GM21447 (cell line): Measurements from ENCODE around the gene CXCR5.

Experiments used
- ATAC-seq: cut with Tn5 transposase; IDR thresholded peaks from one replicate; pipeline ENCODE4 v1.9.1; 2021; ENCODE audit not compliant: unreplicated experiment

The CXCR5 gene

DNA sequence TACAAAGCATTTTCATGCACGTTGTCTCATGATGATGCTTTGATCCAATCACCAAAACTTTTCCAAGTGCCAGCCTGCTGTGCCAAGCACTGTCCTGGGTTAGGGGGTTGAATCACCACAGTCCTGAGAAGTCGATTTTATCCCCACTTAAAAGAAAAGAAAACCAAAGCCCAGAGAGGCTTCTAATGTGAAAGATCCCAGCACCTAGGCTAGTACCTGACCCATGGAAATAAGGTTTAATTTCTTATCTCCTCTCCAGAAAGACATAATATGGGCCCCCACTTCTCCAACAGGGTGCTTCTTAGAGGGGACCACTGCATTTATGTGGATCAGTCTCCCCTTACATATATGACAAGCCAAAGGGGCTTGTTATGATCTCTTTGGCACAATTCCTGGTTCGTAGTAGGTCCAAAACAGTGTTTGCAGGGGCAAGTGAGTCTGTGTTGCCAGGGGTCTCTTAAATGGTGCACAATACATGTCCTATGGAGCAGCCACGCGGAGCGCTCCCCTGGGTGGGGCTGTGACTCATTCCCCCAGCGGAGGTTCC, 43.9 kb downstream of the CXCR5 start:
- no peak for ATAC-seq

DNA sequence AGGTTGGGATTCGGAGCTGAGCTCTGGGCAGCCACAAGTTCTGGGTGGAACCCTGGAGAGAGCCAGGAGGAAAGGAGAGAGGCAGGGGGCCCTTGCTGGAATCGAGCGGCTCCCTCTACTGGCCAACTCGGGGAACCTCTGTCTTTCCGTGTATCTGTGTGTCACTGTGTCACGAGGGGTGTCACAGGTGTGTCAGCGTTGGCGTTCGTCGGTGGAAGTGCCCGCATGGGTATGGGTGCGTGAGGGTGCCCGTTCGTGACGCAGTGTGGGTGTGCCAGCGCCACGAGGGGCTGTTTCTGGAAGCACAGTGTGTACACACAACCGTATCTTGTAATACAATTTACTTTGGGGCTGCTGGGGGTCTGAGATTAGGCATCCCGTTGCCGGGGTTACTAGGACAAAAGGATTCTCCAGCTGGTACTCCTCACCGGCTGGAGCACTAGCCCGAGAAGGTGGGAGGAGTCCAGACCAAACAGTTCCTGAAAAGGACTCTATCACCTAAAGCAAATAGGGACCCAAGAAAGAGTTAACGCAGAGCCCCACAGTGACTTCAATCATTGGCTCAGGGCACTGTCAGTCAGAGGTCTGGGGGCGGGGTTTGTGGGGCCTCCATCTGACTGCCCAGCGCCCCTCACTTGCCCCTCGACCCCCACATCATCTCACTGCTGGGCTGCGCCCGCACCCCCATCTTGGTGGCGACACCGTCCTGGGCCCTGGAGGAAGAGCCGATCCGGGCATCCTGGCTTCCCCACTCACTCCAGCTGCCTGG, 44.6 kb downstream of the CXCR5 start:
- peak; percentile 37 for ATAC-seq

DNA sequence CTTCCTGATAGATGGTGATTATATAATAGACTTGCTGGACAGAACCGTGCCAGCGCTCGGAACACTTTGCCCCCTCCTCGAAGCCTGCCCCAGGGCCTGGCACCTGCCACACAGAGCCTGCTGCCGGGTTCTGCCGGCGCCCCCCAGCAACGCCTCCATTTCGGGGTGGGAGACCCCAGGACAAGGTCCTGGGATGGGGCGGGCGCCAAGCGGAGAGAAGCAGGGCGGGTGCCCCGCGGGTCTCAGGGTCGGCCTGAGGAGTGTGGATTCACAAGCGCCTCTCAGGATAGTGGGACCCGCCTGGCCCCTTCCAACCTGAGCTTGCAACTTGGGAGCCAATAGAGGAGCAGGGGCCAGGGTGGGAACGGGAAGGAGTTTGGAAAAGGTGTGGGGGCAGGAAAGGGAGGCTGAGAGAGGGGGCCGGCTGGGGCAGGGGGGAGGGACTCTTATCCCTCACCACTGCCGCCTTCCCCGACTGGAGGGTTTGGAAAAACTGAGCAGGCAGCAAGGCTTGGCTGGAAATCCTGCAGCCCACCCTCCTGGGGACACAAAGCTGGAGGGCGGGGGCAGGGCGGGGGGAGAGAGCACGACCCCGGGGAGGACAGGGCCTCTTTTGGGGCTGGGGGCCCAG, 45.3 kb downstream of the CXCR5 start:
- no peak for ATAC-seq

DNA sequence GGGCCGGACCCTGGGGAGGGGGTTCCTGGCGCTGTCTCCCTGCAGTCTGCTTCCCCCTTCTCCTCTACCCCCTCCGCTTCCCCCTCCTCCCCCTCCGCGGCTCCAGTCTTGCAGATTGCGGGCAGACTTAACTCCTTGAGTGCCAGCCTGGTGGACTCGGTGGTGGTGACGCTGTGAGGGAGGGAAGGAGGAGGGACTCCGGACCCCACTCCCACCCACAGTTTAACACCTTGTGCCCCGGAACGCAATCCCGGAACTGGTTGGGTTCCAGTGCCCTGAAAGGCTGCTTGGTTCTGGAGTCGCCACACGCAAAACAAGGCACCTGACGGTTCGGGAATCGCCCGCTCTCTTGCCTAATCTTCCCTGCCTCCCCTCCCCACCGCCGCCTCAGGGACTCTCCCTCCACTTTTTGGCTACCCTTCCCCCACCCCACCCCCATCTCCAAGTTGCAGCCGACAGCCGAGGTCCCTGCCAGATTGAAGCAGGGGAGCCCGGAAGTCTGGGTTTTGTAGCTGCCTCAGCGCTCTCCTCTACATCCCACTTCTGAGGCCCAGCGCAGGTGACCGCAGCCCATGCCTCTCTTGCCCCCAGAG, 45.9 kb downstream of the CXCR5 start:
- no peak for ATAC-seq

DNA sequence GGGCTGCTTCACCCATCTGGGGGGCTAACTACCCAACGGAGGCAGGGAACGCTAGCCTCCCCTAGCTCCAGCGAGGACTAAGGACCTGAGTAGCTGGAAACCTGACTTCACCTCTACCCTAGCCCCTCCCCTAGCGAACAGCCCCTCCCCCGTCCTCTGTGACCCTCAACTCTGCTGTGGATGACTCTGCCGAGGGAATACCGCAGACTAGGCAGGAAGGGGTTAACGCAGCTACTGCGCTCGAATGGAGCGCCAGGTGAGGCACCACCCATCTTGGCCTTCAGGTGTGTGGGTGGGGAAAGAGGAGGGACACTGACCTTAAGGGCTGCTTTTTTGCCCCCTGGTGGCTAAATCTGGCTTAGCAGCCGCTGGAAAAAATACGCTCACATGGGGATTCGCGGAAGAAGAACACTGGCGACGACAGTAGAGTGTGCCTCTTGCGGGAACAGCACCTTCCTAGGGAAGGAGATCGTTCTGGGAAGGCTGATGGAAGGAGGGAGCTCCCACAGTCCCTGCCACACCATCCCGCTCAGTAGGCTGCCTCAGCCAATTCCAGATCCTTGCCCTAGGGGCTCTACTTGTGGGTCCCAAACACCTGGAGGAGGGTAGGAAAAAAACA, 46.5 kb downstream of the CXCR5 start:
- no peak for ATAC-seq

DNA sequence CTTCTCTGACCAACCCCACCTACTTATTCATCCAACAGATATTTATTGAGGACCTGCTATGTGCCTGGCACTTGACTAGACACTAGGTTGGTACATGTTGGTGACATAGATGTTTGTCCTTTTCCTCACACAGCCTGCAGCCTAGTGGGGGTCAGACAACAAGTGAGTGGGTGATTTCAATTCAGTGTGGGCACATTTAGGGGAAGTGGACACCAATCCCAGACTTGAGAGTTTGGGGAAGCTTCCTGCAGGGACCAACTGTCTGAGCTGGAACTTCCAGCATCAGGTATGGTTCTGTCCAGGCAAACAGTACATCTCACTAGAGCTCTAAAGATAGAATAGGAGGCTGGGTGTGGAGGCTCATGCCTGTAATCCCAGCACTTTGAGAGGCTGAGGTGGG, 47.9 kb downstream of the CXCR5 start:
- ATAC-seq = no peak

DNA sequence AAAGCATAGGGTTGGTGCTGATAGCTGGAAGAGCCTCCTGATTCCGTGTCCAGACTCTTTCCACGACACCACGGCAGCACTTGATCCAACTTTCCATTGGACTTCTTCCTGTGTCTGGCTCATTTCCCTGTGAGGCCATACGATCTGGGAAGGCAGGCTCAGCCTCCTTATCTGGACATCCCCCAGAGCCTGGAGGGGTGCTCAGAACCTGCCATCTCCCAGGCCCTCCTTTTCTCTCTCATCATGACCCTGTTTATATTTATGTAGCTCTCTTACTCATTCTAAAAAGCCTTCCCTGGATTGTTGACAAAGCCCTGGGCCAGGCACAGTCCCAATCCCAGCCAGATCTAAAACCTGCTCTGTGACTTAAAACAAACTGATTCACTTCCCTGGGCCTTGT, 49.8 kb downstream of the CXCR5 start:
- ATAC-seq = no peak

DNA sequence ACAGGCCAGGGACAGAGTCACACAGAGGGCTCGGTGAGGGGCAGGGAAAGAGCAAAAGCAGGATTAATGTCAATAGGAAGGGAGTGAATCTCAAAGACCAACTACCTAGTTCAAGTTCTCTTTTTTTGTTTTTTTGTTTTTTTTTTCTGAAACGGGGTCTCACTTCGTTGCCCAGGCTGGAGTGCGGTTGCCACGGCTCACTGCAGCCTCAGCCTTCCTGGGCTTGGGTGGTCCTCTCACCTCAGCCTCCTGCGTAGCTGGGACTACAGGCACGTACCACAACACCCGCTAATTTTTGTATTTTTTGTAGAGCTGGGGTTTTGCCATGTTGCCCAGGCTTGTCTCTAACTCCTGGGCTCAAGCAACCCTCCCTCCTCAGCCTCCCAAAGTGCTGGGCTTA, 51.7 kb downstream of the CXCR5 start:
- no peak for ATAC-seq

DNA sequence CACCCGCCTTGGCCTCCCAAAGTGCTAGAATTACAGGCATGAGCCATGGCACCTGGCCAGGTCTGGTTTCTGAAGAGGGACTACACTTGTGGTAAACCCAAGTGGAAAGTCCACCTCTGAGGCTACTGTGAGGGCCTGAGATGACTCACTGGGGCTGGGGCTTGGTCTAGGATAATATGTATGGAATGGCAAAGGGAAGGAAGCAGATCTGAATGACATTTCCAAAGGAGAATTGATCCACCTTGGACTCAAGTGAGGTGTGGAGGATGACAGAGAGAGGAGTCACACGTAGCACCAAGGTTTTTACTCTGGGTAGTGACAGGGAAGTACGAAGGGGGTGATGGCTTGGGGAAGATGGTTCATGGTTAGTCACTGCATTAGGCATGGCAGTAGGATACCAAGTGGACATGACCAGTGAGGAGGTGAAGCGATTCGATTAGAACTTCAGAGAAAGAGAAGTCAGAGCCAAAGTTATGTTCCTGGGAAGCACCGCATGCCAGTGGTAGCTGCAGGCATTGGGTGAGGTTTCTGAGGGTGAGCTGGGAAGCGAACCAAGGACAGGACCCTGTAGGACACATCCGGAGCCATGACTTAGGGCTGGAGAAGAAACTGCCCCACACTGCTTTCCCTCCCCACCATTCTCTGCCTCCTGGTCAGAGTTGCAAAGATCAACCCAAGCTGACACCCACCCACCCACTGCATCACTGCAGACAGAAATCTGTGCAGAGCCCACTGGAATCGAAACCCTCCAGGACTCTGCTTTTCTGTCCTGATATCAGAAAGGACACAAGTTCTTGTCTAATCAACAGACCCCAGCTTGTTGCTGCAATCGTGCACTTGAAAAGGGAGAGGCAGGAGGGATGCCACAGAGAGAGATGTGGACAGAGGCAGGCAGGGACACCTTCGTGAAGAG, 55.1 kb downstream of the CXCR5 start:
- no peak for ATAC-seq

DNA sequence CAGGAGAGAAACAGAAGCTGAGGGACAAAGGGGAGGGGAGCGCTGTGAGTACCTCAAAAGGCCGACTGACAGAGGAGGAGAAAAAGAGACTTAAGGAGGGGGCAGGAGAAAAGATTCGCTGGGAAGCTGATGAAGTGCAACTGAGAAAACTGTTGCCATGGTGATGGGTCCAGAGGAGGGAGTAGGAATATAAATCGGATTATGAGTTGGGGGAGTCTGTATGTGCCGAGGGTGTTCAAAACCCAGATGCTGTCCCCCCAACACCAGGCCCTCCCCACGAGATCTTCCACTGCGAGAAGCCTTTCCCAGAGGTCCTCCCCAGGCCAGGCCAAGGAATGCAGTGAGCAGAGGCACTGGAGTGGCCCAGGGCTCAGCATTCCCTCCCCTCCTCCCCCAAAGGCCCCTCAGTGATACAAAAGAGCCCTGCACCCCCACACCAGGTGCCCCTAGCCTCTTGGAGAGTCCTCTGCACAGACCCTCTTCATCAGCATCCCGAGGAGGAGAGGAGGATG, 55.8 kb downstream of the CXCR5 start:
- no peak for ATAC-seq

DNA sequence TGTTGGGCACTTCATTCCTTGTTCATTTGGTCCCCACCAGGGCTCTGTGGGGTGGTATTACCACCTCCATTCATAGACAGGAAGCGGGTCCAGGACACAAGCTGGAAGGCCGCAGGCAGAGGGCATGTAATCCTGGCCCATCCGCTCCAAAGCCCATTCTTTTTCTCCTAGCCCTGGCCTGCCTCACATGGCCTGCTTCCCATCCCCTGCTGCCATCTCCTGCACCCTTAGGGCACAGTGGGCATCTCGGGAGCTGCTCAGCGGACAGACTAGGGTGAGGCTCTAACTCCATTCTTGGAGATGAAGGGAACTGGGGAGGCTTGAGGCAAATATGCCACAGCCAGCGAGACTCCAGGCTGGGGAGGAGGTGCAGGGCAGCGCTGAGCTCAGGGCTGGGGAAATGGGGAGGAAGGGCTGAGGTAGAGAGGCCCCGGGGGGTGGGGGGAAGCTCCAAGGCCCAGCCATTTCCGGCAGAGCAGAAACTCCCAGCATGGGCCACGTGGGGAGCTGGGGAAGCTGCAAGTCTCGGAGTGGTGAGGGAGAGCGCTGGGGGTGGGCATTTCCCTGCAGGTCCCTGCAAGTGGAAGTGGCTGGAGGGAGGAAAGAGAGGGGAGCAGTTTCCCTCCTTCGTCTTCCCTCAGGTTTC, 56.4 kb downstream of the CXCR5 start:
- ATAC-seq = no peak

DNA sequence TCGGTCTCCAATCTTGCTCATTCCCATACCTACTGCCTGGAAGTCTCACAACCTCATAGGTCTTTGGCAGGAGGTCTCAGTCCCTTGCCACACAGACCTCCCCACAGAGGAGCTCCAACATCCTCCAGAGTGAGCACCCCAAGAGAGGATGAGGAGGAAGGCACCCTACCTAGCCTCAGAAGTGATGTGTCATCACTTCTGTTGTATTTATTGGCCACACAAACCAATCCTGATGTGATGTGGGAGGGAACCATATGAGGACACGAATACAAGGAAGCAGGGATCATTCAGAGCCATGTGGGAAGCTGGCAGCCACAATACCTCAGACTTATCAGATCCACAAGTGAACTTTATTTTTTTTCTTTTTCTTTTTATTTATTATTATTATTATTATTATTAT, 63.4 kb downstream of the CXCR5 start:
- ATAC-seq = no peak
